Activated CD8-positive, alpha-beta memory T cell treated with anti-CD3 and anti-CD28 coated beads, Interleukin-2, amount 50 U/mL, for 24 hours (primary cell): Measurements from ENCODE around the gene BCL2L14.

Source experiments
- DNase-seq: peaks from one replicate; pipeline ENCODE4 v3.0.0-alpha.2; 2020; ENCODE audit errors: extremely low read depth

Gene BCL2L14

GRCh38 chr12:12056951-12057350, 13.8 kb upstream of the BCL2L14 start:
- no peak for DNase-seq

- no peak for DNase-seq
These were observed 6.1 kb upstream of the BCL2L14 start for GRCh38 chr12:12064596-12064995.

GRCh38 chr12:12068751-12069150, 2.0 kb upstream of the BCL2L14 start:
- no peak for DNase-seq

- no peak for DNase-seq
These were observed 754 bp upstream of the BCL2L14 start for GRCh38 chr12:12069821-12070548.

- DNase-seq, result no peak
These were observed 1.5 kb downstream of the BCL2L14 start for GRCh38 chr12:12072064-12072760.

GRCh38 chr12:12079291-12079690, 8.6 kb downstream of the BCL2L14 start:
- DNase-seq, result no peak

GRCh38 chr12:12081836-12082497, 11.2 kb downstream of the BCL2L14 start:
- no peak for DNase-seq

- no peak for DNase-seq
These were observed 12.9 kb downstream of the BCL2L14 start for GRCh38 chr12:12083688-12084087.

GRCh38 chr12:12086362-12086761, 15.6 kb downstream of the BCL2L14 start:
- DNase-seq, result no peak

- no peak for DNase-seq
These were observed 16.4 kb downstream of the BCL2L14 start for GRCh38 chr12:12086973-12087692.

- no peak for DNase-seq
These were observed 16.9 kb downstream of the BCL2L14 start for GRCh38 chr12:12087693-12088034.

GRCh38 chr12:12088147-12088546, 17.4 kb downstream of the BCL2L14 start:
- no peak for DNase-seq

GRCh38 chr12:12088761-12089160, 18.0 kb downstream of the BCL2L14 start:
- DNase-seq, result no peak

- DNase-seq, result no peak
These were observed 20.3 kb downstream of the BCL2L14 start for GRCh38 chr12:12091071-12091470.

GRCh38 chr12:12091977-12092663, 21.4 kb downstream of the BCL2L14 start:
- DNase-seq, result no peak

- no peak for DNase-seq
These were observed 23.7 kb downstream of the BCL2L14 start for GRCh38 chr12:12094481-12094880.

- DNase-seq, result no peak
These were observed 24.3 kb downstream of the BCL2L14 start for GRCh38 chr12:12095021-12095420.

- DNase-seq, result no peak
These were observed 27.4 kb downstream of the BCL2L14 start for GRCh38 chr12:12097891-12098690.

- DNase-seq, result no peak
These were observed 27.9 kb downstream of the BCL2L14 start for GRCh38 chr12:12098691-12099015.

- no peak for DNase-seq
These were observed 28.4 kb downstream of the BCL2L14 start for GRCh38 chr12:12099102-12099501.

- DNase-seq, result no peak
These were observed 36.9 kb downstream of the BCL2L14 start for GRCh38 chr12:12107678-12108077.
